Caco-2 (cell line): ENCODE data around the gene DBF4B. TPM values are rescaled to one million over a fixed set of nuclear protein-coding genes. Genes with fewer than 3 reads are reported as not detected.

Experiments used
- Bru-seq: library from RNA; stranded (reverse); fragments of 400-500 nt; gene quantifications from one replicate; lab custom pipeline; 2021; lab: Mats Ljungman, UMichigan
- BruChase-seq, 2 experiments: library from RNA; stranded (reverse); fragments of 400-500 nt; gene quantifications; one replicate each; lab custom pipeline; 2021; lab: Mats Ljungman, UMichigan
- BruUV-seq: library from RNA; stranded (reverse); fragments of 400-500 nt; replicated peaks from 2 replicates; lab custom pipeline; 2021; lab: Mats Ljungman, UMichigan
- CTCF ChIA-PET: fragments of 300-600 bp; sonication (Branson Sonifier 250); formaldehyde crosslinking; loops from one replicate; lab custom pipeline; 2022; ENCODE audit warnings: antibody characterized with exemption; lab: Charles Lee
- POLR2A ChIA-PET: fragments of 300-600 bp; sonication (Branson Sonifier 250); formaldehyde crosslinking; loops from one replicate; lab custom pipeline; 2022; ENCODE audit warnings: antibody characterized with exemption; lab: Charles Lee
- DNase-seq, 2 experiments: peaks; one replicate each; pipeline versions ENCODE4 v3.0.0 to v3.0.0-alpha.2; 2020 to 2022
- H3K27me3 ChIP-seq: replicated peaks from 2 replicates; pipeline ENCODE4 v1.6.0; 2011; ENCODE audit warnings: low read length; ENCODE audit not compliant: control insufficient read depth, insufficient read depth
- H3K36me3 ChIP-seq: 2 replicates; pipeline ENCODE4 v1.5.1; 2011; ENCODE audit warnings: low read length; ENCODE audit not compliant: control insufficient read depth, insufficient read depth
- H3K4me1 ChIP-seq: fragments of 250-450 bp; sonication (Bioruptor Pico); 2 replicates; pipeline ENCODE4 v1.5.1; 2020; ENCODE audit warnings: mild to moderate bottlenecking
- H3K4me3 ChIP-seq: 2 replicates; pipeline ENCODE4 v1.5.1; 2011; ENCODE audit warnings: low read depth, mild to moderate bottlenecking, control low read depth, low read length
- H3K9me3 ChIP-seq: fragments of 250-450 bp; sonication (Bioruptor Pico); 2 replicates; pipeline ENCODE4 v1.5.1; 2020; ENCODE audit warnings: mild to moderate bottlenecking, moderate library complexity
- H3K27ac Mint-ChIP-seq: one replicate; pipeline ENCODE4 v1.8.0; 2022; ENCODE audit warnings: mixed read lengths; ENCODE audit not compliant: unreplicated experiment
- H3K27me3 Mint-ChIP-seq: one replicate; pipeline ENCODE4 v1.8.0; 2022; ENCODE audit warnings: mixed read lengths; ENCODE audit not compliant: insufficient read depth, unreplicated experiment
- H3K36me3 Mint-ChIP-seq: one replicate; pipeline ENCODE4 v1.8.0; 2022; ENCODE audit warnings: mild to moderate bottlenecking, mixed read lengths; ENCODE audit not compliant: insufficient read depth, unreplicated experiment
- H3K4me1 Mint-ChIP-seq: one replicate; pipeline ENCODE4 v1.8.0; 2022; ENCODE audit warnings: low read depth, mixed read lengths; ENCODE audit not compliant: unreplicated experiment
- H3K4me3 Mint-ChIP-seq: one replicate; pipeline ENCODE4 v1.8.0; 2022; ENCODE audit warnings: mild to moderate bottlenecking, moderate library complexity, mixed read lengths; ENCODE audit not compliant: unreplicated experiment
- H3K9me3 Mint-ChIP-seq: one replicate; pipeline ENCODE4 v1.8.0; 2022; ENCODE audit warnings: mixed read lengths; ENCODE audit not compliant: unreplicated experiment
- intact Hi-C: fragments of 100-400 bp; cut with micrococcal nuclease; formaldehyde crosslinking; loops from one replicate; pipeline ENCODE4 v1.10.0; 2022; ENCODE audit not compliant: unreplicated experiment
- long read RNA-seq: library from polyadenylated mRNA; stranded (forward); transcript quantifications from one replicate; pipeline ENCODE4 v2.0.0, GENCODE V29; 2022
- total RNA-seq: library from RNA; stranded (reverse); gene quantifications from 2 replicates; pipeline ENCODE4 v1.2.3, GENCODE V29; 2022
- TF ChIP-seq, protein P1 (sequence below), 2 experiments: fragments of 200-600 bp in 1 of 2; IDR thresholded peaks; 1 replicate in 1 of 2; 2 replicates in 1 of 2; pipeline versions ENCODE4 v1.5.1 to v1.8.0; 2011 to 2022; ENCODE audit warnings: antibody characterized with exemption in 1 of 2, control low read depth in 1 of 2, inconsistent platforms in 1 of 2, low read depth in 1 of 2, low read length in 1 of 2, mild to moderate bottlenecking in 1 of 2, moderate library complexity in 1 of 2; ENCODE audit not compliant: insufficient read depth in 1 of 2, severe bottlenecking in 1 of 2, unreplicated experiment in 1 of 2

DBF4B gene
- total RNA-seq = 31.8 and 34.2 TPM in 2 replicates
- percentile 64 among the genes with signal in this experiment for Bru-seq, nascent RNA
- BruChase-seq, experiment 1, labeled RNA remaining after a 2-hour chase = percentile 65 among the genes with signal in this experiment
- percentile 67 among the genes with signal in this experiment for BruChase-seq, experiment 2, labeled RNA remaining after a 6-hour chase
- long read RNA-seq, partial matches to known transcripts = 7 of 15 reads
- long read RNA-seq, other reads (novel, unspliced or antisense) = 8 of 15 reads

DNA sequence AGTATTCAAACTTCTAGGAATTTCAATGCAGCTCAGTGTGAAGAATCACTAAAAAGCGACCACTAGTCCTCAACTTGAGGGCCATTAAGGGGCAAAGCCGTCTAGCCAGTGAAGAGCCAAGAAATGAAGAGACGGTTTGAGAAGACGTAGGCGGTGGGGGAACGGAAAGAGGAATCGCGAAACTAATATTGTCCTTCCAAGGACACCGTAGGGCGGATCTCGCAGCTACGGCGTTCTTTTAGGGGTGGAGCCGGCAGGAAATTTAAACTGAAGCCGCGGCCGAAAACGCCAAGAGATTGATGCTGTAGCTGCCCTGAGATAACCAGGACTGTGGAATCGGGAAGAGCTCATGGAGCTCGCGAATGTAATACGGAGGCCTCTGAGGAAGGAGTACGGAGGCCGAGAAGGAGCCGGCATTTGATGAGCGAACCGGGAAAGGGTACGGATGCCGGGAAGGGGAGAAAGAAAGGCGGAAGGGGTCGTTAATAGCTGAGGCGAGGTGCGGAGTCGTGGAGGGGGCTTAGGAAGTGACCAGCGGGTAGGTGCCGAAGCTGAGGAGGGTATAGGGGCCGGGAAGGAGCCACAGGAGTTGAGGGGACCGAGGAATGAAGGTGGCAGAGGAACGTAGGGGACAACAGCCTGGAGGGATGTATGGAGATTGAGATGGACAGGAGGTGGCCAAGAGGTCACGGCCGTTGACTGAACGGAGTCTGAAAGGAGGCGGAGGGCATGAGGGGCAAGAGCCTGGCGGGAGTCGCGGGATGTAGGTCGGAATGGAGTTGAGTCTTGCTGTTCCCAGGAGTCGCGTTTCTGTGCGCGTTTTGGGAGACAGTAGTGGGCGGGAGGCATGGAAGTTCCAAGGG lies at the start of gene DBF4B:
DBF4B (plus strand) TSS at position 265 of the 863 bp plus-strand sequence; CDS start at position 421, 156 bp downstream.
- Histone ChIP-seq H3K9me3 (no peaks in the 10 kb centered on the region), H3K4me1 (peaks cover 14% of the 10 kb centered on the region; the same call in 1 of the 2 replicates), H3K4me3 (peak within 1 kb of the TSS; percentile 85), H3K36me3 (no peaks in the 10 kb centered on the region), H3K27me3 (no peaks in the 10 kb centered on the region)
- POLR2A ChIA-PET = interaction anchor here (0.6 to 1.1 kb wide), 2 partner anchors 20 to 260 kb away, joined by 3 to 5 read pairs; partner anchors contain the start of gene C1QL1
- H3K4me3 Mint-ChIP-seq = no peak within 1 kb of the TSS
- CTCF ChIA-PET = interaction anchor here (0.6 to 1.6 kb wide), 4 partner anchors 18 to 490 kb away, joined by 3 to 7 read pairs (median 3); partner anchors contain the start of genes CCDC43 and HEXIM1
- DNase-seq = peak; percentile 90 to 91
- TF ChIP-seq, protein P1, sequence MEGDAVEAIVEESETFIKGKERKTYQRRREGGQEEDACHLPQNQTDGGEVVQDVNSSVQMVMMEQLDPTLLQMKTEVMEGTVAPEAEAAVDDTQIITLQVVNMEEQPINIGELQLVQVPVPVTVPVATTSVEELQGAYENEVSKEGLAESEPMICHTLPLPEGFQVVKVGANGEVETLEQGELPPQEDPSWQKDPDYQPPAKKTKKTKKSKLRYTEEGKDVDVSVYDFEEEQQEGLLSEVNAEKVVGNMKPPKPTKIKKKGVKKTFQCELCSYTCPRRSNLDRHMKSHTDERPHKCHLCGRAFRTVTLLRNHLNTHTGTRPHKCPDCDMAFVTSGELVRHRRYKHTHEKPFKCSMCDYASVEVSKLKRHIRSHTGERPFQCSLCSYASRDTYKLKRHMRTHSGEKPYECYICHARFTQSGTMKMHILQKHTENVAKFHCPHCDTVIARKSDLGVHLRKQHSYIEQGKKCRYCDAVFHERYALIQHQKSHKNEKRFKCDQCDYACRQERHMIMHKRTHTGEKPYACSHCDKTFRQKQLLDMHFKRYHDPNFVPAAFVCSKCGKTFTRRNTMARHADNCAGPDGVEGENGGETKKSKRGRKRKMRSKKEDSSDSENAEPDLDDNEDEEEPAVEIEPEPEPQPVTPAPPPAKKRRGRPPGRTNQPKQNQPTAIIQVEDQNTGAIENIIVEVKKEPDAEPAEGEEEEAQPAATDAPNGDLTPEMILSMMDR (IDR thresholded peaks at IDR 0.05; ENCODE audit: insufficient read depth in 1 of 2, low read depth in 1 of 2, low read length in 1 of 2, severe bottlenecking in 1 of 2, unreplicated experiment in 1 of 2) = no peak
- intact Hi-C loops = loop anchor here (1.0 kb wide), 1 partner anchor 17 kb away; no protein-coding TSS in a partner anchor
- peaks cover 5% of the 10 kb centered on the region for H3K36me3 Mint-ChIP-seq
- H3K27ac Mint-ChIP-seq = no peak within 1 kb of the TSS
- no peaks in the 10 kb centered on the region for H3K4me1 Mint-ChIP-seq
- no TSS peak for BruUV-seq
- H3K9me3 Mint-ChIP-seq = no peaks in the 10 kb centered on the region
- no peaks in the 10 kb centered on the region for H3K27me3 Mint-ChIP-seq

GRCh38 chr17:44661835-44662234 lies 46.6 kb upstream of the DBF4B start:
- no peak for DNase-seq
- peaks cover 4% of the 10 kb centered on the region for H3K27me3 Mint-ChIP-seq
- H3K9me3 Mint-ChIP-seq = no peaks in the 10 kb centered on the region
- Histone ChIP-seq H3K4me3 (no peak overlapping the region), H3K36me3 (no peaks in the 10 kb centered on the region), H3K27me3 (no peaks in the 10 kb centered on the region), H3K4me1 (no peaks in the 10 kb centered on the region), H3K9me3 (no peaks in the 10 kb centered on the region)
- H3K27ac Mint-ChIP-seq = no peak overlapping the region
- no peaks in the 10 kb centered on the region for H3K4me1 Mint-ChIP-seq
- CTCF ChIA-PET = no interaction called here
- H3K4me3 Mint-ChIP-seq = no peak overlapping the region
- no peaks in the 10 kb centered on the region for H3K36me3 Mint-ChIP-seq
- intact Hi-C loops = no loop called here
- no TSS peak for BruUV-seq
- TF ChIP-seq, protein P1 (IDR thresholded peaks at IDR 0.05; ENCODE audit: insufficient read depth in 1 of 2, low read depth in 1 of 2, low read length in 1 of 2, severe bottlenecking in 1 of 2, unreplicated experiment in 1 of 2) = no peak
- POLR2A ChIA-PET = no interaction called here

DNA sequence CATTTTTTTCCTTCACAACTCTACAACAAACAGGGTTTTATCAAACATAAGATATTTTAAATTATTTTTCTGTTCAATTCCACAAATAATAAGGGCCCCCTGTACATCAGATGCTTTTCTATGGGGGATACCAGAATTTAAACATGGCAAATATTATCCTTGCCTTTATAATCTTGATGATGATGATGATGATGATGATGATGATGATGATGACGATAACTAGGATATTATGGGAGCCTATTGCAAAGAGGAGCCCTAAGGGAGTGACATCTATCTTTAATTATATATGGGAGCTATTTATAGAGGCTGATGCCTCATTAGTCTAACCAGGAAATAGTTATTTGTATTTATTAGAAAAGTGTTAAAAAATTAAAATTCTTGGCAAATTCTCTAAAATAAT lies 45.4 kb upstream of the DBF4B start:
- no peak overlapping the region for H3K27ac Mint-ChIP-seq
- Histone ChIP-seq H3K4me1 (no peaks in the 10 kb centered on the region), H3K27me3 (no peaks in the 10 kb centered on the region), H3K9me3 (no peaks in the 10 kb centered on the region), H3K36me3 (no peaks in the 10 kb centered on the region), H3K4me3 (no peak overlapping the region)
- TF ChIP-seq, protein P1 (IDR thresholded peaks at IDR 0.05; ENCODE audit: insufficient read depth in 1 of 2, low read depth in 1 of 2, low read length in 1 of 2, severe bottlenecking in 1 of 2, unreplicated experiment in 1 of 2) = no peak
- intact Hi-C loops = no loop called here
- POLR2A ChIA-PET = no interaction called here
- H3K36me3 Mint-ChIP-seq = no peaks in the 10 kb centered on the region
- H3K4me1 Mint-ChIP-seq = no peaks in the 10 kb centered on the region
- CTCF ChIA-PET = no interaction called here
- peaks cover 4% of the 10 kb centered on the region for H3K27me3 Mint-ChIP-seq
- DNase-seq = no peak
- no TSS peak for BruUV-seq
- no peaks in the 10 kb centered on the region for H3K9me3 Mint-ChIP-seq
- no peak overlapping the region for H3K4me3 Mint-ChIP-seq
